ENCODE measurements around the gene CACNA1D.

Gene CACNA1D

DNA sequence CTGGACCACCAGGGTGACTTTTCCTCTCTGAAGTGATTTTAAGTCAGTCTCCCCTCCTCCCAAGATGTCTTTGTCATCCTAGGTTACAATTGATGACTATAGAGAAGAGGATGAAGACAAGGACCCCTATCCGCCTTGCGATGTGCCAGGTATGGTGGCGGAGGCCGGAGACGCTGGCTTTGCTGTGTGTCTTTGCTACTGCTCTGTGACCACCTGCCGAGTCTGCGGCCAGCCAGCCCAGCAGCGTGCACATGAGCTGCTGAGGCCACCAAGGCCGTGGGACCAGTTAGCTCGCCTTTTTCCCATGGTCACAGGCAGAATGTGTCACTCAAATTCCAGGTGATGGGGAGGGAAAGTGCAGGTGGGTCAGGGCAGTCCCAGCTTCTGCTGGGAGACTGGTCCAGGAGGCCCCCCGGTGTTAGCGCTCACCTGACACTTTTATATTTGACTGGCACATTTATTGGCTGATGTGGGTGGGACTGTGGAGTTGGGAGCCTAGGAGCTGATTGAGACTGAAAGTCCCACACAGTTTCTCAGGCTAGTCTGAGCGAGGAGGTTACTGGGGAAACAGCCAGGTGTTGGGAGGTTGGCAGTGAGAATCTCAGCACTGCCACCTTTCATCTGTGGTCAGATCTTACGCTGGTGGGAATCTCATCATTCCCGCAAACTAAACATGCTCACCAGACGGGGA lies 237.7 kb downstream of the CACNA1D start:
- Mint-ChIP-seq H3K27me3 (peaks cover 22% of the 10 kb centered on the region), H3K9me3 (no peaks in the 10 kb centered on the region), H3K4me3 (no peak overlapping the region), H3K27ac (ENCODE audit: low read depth) (no peak overlapping the region), H3K4me1 (no peaks in the 10 kb centered on the region), H3K36me3 (ENCODE audit: insufficient read depth) (no peaks in the 10 kb centered on the region)
- DNase-seq (ENCODE audit: low spot score in 2 of 2) (no peak), ATAC-seq (replicated peaks; ENCODE audit: extremely low read depth, poor library complexity, severe bottlenecking) (no peak)

DNA sequence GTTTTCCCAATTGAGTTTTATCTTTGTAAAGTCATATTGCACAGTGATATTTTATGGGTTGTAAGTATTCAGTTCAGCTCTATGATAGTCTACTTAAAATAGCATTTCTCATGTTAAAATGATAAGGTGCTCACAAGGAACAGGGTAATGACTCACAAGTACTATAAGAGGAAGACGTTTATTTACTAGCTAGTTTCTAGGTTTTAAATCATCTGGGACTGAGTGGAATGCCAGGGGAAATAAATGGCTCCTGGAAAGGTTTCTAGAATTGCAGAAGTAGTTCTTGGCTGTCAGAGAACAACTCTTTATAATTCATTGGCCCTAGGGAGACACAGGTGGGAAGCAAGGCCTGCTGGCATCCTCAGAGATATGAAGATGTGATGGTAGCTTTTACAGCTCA lies 239.0 kb downstream of the CACNA1D start:
- Mint-ChIP-seq H3K36me3 (ENCODE audit: insufficient read depth) (no peaks in the 10 kb centered on the region), H3K9me3 (no peaks in the 10 kb centered on the region), H3K27me3 (peaks cover 18% of the 10 kb centered on the region), H3K4me3 (no peak overlapping the region), H3K4me1 (no peaks in the 10 kb centered on the region), H3K27ac (ENCODE audit: low read depth) (no peak overlapping the region)
- DNase-seq (ENCODE audit: low spot score in 2 of 2) (no peak), ATAC-seq (replicated peaks; ENCODE audit: extremely low read depth, poor library complexity, severe bottlenecking) (no peak)

- H3K27me3 Mint-ChIP-seq: peaks cover 23% of the 10 kb centered on the region
- H3K36me3 Mint-ChIP-seq (ENCODE audit: insufficient read depth): peaks cover 1% of the 10 kb centered on the region
- H3K4me1 Mint-ChIP-seq: no peaks in the 10 kb centered on the region
- DNase-seq (ENCODE audit: low spot score in 2 of 2) (no peak), ATAC-seq (replicated peaks; ENCODE audit: extremely low read depth, poor library complexity, severe bottlenecking) (no peak)
- H3K27ac Mint-ChIP-seq (ENCODE audit: low read depth): no peak overlapping the region
- H3K4me3 Mint-ChIP-seq: no peak overlapping the region
- no peaks in the 10 kb centered on the region for H3K9me3 Mint-ChIP-seq
Measured at GRCh38 chr3:53739966-53740365, 245.6 kb downstream of the CACNA1D start.

DNA sequence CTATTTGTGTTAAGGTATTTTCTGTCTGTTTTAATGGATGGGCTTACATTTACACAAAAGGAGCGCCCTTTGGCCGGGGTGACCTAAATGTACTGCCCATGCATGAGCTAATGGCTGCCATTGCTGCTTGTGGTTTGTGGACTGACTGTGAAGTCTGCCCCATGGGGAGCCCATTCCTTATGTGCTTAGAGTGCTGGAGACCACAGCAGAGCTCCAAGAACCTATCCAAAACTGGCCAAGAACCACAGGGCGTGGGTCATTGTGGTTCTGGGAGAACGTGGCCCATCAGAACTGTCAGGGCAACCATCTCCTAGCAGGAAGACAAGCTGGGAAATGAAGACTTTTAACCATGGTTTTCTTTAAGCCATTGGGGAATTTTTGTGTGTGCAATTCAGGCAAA lies 246.5 kb downstream of the CACNA1D start:
- no peak for ATAC-seq (replicated peaks; ENCODE audit: extremely low read depth, poor library complexity, severe bottlenecking)
- H3K4me1 Mint-ChIP-seq: no peaks in the 10 kb centered on the region
- peaks cover 1% of the 10 kb centered on the region for H3K36me3 Mint-ChIP-seq (ENCODE audit: insufficient read depth)
- DNase-seq (ENCODE audit: low spot score in 2 of 2): no peak
- peaks cover 23% of the 10 kb centered on the region for H3K27me3 Mint-ChIP-seq
- no peak overlapping the region for H3K4me3 Mint-ChIP-seq
- H3K9me3 Mint-ChIP-seq: no peaks in the 10 kb centered on the region
- H3K27ac Mint-ChIP-seq (ENCODE audit: low read depth): no peak overlapping the region

DNA sequence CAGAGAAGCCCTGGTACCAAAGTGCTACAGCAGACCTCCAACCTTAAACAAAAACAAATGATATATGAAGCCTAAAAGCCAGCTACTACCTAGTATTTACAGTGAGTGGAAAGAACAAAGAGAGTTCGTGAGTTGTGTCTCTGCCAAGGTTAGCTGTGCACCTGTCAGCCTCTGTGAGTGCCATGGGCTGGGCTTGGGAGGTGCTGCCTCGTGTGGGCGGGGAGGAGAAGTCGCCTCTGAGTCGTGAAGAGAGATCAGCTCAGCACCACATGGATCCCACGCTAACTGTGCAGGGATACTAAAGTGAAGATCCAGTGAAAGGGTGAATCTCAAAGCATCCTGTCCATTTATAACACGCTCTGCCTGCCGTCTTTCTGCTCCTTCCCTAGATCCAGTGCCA lies 249.9 kb downstream of the CACNA1D start:
- no peaks in the 10 kb centered on the region for H3K9me3 Mint-ChIP-seq
- H3K36me3 Mint-ChIP-seq (ENCODE audit: insufficient read depth): peaks cover 1% of the 10 kb centered on the region
- no peaks in the 10 kb centered on the region for H3K4me1 Mint-ChIP-seq
- ATAC-seq (replicated peaks; ENCODE audit: extremely low read depth, poor library complexity, severe bottlenecking) (no peak), DNase-seq (ENCODE audit: low spot score in 2 of 2) (no peak)
- H3K4me3 Mint-ChIP-seq: no peak overlapping the region
- no peak overlapping the region for H3K27ac Mint-ChIP-seq (ENCODE audit: low read depth)
- H3K27me3 Mint-ChIP-seq: peaks cover 19% of the 10 kb centered on the region

DNA sequence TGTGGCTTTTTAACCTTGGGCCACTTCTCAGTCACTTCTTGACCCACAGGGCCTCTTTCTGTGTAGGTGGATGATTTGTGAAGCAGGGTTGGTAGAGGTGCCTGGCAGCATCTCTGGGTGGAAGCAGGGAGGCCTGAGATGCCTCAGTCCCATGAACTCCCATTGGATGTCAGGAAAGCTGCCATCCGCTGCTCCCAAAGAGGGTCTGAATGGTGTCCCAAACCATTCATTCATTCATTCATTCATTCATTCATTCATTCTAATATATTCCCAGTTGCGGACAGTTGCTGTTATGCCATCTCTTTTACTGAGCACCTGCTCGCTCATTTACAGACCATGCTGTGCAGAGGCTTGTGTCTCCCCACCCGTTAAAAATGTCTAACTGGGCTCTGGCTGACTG lies 253.1 kb downstream of the CACNA1D start:
- no peak for ATAC-seq (replicated peaks; ENCODE audit: extremely low read depth, poor library complexity, severe bottlenecking)
- Mint-ChIP-seq H3K4me3 (no peak overlapping the region), H3K36me3 (ENCODE audit: insufficient read depth) (peaks cover 1% of the 10 kb centered on the region), H3K4me1 (no peaks in the 10 kb centered on the region), H3K9me3 (no peaks in the 10 kb centered on the region), H3K27ac (ENCODE audit: low read depth) (no peak overlapping the region), H3K27me3 (peaks cover 8% of the 10 kb centered on the region)
- no peak for DNase-seq (ENCODE audit: low spot score in 2 of 2)

DNA sequence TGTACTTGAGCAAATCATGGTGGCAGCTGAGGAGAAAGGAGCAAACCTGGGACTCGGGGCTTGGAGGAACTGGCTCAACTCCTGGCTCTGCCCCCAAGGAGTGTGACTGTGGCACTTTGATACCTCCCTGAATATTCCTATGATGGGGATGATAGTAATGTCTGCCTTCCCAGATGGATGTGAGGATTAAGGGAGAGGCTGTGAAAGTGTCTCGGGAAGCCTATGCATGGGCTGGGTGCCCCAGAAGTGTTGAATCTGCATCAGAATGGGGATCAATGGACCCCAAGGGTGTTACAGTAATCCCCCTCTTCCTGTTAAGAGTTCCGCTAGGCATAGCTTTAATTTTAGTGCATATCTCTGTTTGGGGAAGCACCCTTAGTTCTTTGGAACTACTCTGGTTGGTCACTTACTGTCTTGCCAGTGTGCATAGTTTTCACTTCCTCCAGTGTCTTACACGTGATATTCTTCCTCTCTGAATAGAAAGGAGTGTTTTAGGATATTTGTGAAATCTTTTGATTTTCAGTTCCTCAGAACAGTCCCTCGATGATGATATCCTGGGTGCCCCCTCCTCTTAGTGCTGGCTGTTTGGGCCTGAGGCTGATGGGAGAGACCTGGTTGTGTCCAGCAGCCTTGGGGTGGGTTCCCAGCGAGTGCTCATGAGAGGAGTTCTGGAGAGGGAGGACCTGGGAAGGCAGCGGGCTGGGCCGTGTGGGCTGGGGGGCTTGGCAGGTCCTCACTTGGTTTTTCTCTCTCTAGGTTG lies 254.3 kb downstream of the CACNA1D start:
- no peaks in the 10 kb centered on the region for H3K9me3 Mint-ChIP-seq
- H3K27me3 Mint-ChIP-seq: peaks cover 8% of the 10 kb centered on the region
- DNase-seq (ENCODE audit: low spot score in 2 of 2): no peak
- peaks cover 7% of the 10 kb centered on the region for H3K4me1 Mint-ChIP-seq
- H3K27ac Mint-ChIP-seq (ENCODE audit: low read depth): peak overlapping the region; percentile 74
- H3K4me3 Mint-ChIP-seq: no peak overlapping the region
- H3K36me3 Mint-ChIP-seq (ENCODE audit: insufficient read depth): peaks cover 1% of the 10 kb centered on the region
- ATAC-seq (replicated peaks; ENCODE audit: extremely low read depth, poor library complexity, severe bottlenecking): peak; percentile 20

- Mint-ChIP-seq H3K4me3 (no peak overlapping the region), H3K9me3 (no peaks in the 10 kb centered on the region), H3K36me3 (ENCODE audit: insufficient read depth) (no peaks in the 10 kb centered on the region), H3K27ac (ENCODE audit: low read depth) (no peak overlapping the region), H3K27me3 (peaks cover 8% of the 10 kb centered on the region), H3K4me1 (peaks cover 13% of the 10 kb centered on the region)
- no peak for DNase-seq (ENCODE audit: low spot score in 2 of 2)
- no peak for ATAC-seq (replicated peaks; ENCODE audit: extremely low read depth, poor library complexity, severe bottlenecking)
Measured at GRCh38 chr3:53749448-53749847, 255.0 kb downstream of the CACNA1D start.

GRCh38 chr3:53750253-53751210 lies 256.1 kb downstream of the CACNA1D start:
- H3K36me3 Mint-ChIP-seq (ENCODE audit: insufficient read depth): no peaks in the 10 kb centered on the region
- peak; percentile 23 for ATAC-seq (replicated peaks; ENCODE audit: extremely low read depth, poor library complexity, severe bottlenecking)
- peaks cover 8% of the 10 kb centered on the region for H3K27me3 Mint-ChIP-seq
- no peak for DNase-seq (ENCODE audit: low spot score in 2 of 2)
- peaks cover 14% of the 10 kb centered on the region for H3K4me1 Mint-ChIP-seq
- no peak overlapping the region for H3K4me3 Mint-ChIP-seq
- no peaks in the 10 kb centered on the region for H3K9me3 Mint-ChIP-seq
- no peak overlapping the region for H3K27ac Mint-ChIP-seq (ENCODE audit: low read depth)

GRCh38 chr3:53753518-53754183 lies 259.2 kb downstream of the CACNA1D start:
- Mint-ChIP-seq H3K4me1 (peaks cover 14% of the 10 kb centered on the region), H3K36me3 (ENCODE audit: insufficient read depth) (no peaks in the 10 kb centered on the region), H3K4me3 (no peak overlapping the region), H3K27ac (ENCODE audit: low read depth) (no peak overlapping the region), H3K27me3 (peaks cover 8% of the 10 kb centered on the region), H3K9me3 (no peaks in the 10 kb centered on the region)
- ATAC-seq (replicated peaks; ENCODE audit: extremely low read depth, poor library complexity, severe bottlenecking) (peak; percentile 66), DNase-seq (ENCODE audit: low spot score in 2 of 2) (no peak)

- Mint-ChIP-seq H3K27ac (ENCODE audit: low read depth) (no peak overlapping the region), H3K36me3 (ENCODE audit: insufficient read depth) (no peaks in the 10 kb centered on the region), H3K4me1 (peaks cover 14% of the 10 kb centered on the region), H3K4me3 (no peak overlapping the region), H3K27me3 (peaks cover 8% of the 10 kb centered on the region), H3K9me3 (no peaks in the 10 kb centered on the region)
- DNase-seq (ENCODE audit: low spot score in 2 of 2) (no peak), ATAC-seq (replicated peaks; ENCODE audit: extremely low read depth, poor library complexity, severe bottlenecking) (no peak)
Measured at GRCh38 chr3:53754325-53754724, 259.9 kb downstream of the CACNA1D start.

DNA sequence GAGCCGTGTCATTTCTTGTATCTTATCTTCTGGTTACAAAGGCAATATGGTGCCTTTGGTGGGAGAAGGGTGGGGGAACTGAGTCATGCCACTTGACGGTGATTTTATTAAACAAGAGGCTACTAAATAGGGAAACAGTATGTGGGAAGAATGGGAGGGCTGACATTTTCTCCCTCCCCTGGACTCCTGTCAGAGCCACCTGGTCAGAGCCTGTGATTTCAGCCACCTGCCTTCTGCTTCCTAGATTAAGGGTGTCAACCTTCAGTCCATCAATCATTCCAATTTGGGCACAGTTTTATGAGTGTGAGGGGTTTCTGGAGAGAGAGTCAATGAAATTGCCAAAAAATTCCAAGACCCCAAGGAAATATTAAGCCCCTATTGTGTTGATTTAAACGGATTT lies 264.4 kb downstream of the CACNA1D start:
- Mint-ChIP-seq H3K27me3 (no peaks in the 10 kb centered on the region), H3K36me3 (ENCODE audit: insufficient read depth) (no peaks in the 10 kb centered on the region), H3K27ac (ENCODE audit: low read depth) (no peak overlapping the region), H3K4me1 (peaks cover 5% of the 10 kb centered on the region), H3K4me3 (no peak overlapping the region), H3K9me3 (no peaks in the 10 kb centered on the region)
- DNase-seq (ENCODE audit: low spot score in 2 of 2) (no peak), ATAC-seq (replicated peaks; ENCODE audit: extremely low read depth, poor library complexity, severe bottlenecking) (no peak)
